Mesenteric fat pad (tissue), 1 donor: Measurements from ENCODE around the gene GRID2. TPM values are rescaled to one million over a fixed set of nuclear protein-coding genes. Genes with fewer than 3 reads are reported as not detected.

Experiments
- DNase-seq: peaks from one replicate; pipeline ENCODE4 v3.0.0-alpha.2; 2020; ENCODE audit warnings: low spot score
- total RNA-seq: library from RNA; stranded (reverse); fragmentation: NEBNext Ultra II Directional; extraction: Animal tissue kit (Norgen Biotek cat#: 25700); gene quantifications from one replicate; pipeline ENCODE4 v1.2.1, GENCODE V29; 2021
- donor health status: DM: yes; HTN: yes; CAD: no.

Gene GRID2
- total RNA-seq, 1 donor from 2014 or later = not detected

- no peak for DNase-seq
Observed at GRCh38 chr4:93182722-93183121, 879.0 kb downstream of the GRID2 start.

- DNase-seq = no peak
Observed at GRCh38 chr4:93183576-93183975, 879.8 kb downstream of the GRID2 start.

GRCh38 chr4:93184053-93184452, 880.3 kb downstream of the GRID2 start:
- no peak for DNase-seq

- no peak for DNase-seq
Observed at GRCh38 chr4:93186846-93187245, 883.1 kb downstream of the GRID2 start.

GRCh38 chr4:93187466-93187865, 883.7 kb downstream of the GRID2 start:
- no peak for DNase-seq

- no peak for DNase-seq
Observed at GRCh38 chr4:93187892-93188291, 884.1 kb downstream of the GRID2 start.

GRCh38 chr4:93199492-93199891, 895.7 kb downstream of the GRID2 start:
- no peak for DNase-seq

GRCh38 chr4:93201471-93202096, 897.8 kb downstream of the GRID2 start:
- no peak for DNase-seq

GRCh38 chr4:93203708-93204107, 899.9 kb downstream of the GRID2 start:
- DNase-seq = no peak

- DNase-seq = no peak
Observed at GRCh38 chr4:93212250-93212649, 908.5 kb downstream of the GRID2 start.

- no peak for DNase-seq
Observed at GRCh38 chr4:93216646-93217045, 912.9 kb downstream of the GRID2 start.

- DNase-seq = no peak
Observed at GRCh38 chr4:93217431-93217830, 913.7 kb downstream of the GRID2 start.

GRCh38 chr4:93221771-93222170, 918.0 kb downstream of the GRID2 start:
- no peak for DNase-seq

- no peak for DNase-seq
Observed at GRCh38 chr4:93228021-93228420, 924.3 kb downstream of the GRID2 start.

- no peak for DNase-seq
Observed at GRCh38 chr4:93232883-93233282, 929.1 kb downstream of the GRID2 start.

GRCh38 chr4:93237521-93237920, 933.8 kb downstream of the GRID2 start:
- DNase-seq = no peak

GRCh38 chr4:93243262-93243661, 939.5 kb downstream of the GRID2 start:
- DNase-seq = no peak

- no peak for DNase-seq
Observed at GRCh38 chr4:93261207-93261606, 957.4 kb downstream of the GRID2 start.

- no peak for DNase-seq
Observed at GRCh38 chr4:93263166-93263565, 959.4 kb downstream of the GRID2 start.

GRCh38 chr4:93267747-93268146, 964.0 kb downstream of the GRID2 start:
- no peak for DNase-seq

GRCh38 chr4:93285346-93285745, 981.6 kb downstream of the GRID2 start:
- no peak for DNase-seq

GRCh38 chr4:93289241-93289640, 985.5 kb downstream of the GRID2 start:
- DNase-seq = no peak

- no peak for DNase-seq
Observed at GRCh38 chr4:93289831-93290230, 986.1 kb downstream of the GRID2 start.

GRCh38 chr4:93299118-93299517, 995.4 kb downstream of the GRID2 start:
- no peak for DNase-seq
